GM19328 (cell line): ENCODE results near the gene SCYL2.

Source experiments
- ATAC-seq: cut with Tn5 transposase; IDR thresholded peaks from one replicate; pipeline ENCODE4 v1.9.1; 2021; ENCODE audit warnings: mild to moderate bottlenecking, moderate library complexity; ENCODE audit not compliant: unreplicated experiment

SCYL2 gene

GRCh38 chr12:100372853-100373640 lies 106.1 kb downstream of the SCYL2 start:
- ATAC-seq: no peak

DNA sequence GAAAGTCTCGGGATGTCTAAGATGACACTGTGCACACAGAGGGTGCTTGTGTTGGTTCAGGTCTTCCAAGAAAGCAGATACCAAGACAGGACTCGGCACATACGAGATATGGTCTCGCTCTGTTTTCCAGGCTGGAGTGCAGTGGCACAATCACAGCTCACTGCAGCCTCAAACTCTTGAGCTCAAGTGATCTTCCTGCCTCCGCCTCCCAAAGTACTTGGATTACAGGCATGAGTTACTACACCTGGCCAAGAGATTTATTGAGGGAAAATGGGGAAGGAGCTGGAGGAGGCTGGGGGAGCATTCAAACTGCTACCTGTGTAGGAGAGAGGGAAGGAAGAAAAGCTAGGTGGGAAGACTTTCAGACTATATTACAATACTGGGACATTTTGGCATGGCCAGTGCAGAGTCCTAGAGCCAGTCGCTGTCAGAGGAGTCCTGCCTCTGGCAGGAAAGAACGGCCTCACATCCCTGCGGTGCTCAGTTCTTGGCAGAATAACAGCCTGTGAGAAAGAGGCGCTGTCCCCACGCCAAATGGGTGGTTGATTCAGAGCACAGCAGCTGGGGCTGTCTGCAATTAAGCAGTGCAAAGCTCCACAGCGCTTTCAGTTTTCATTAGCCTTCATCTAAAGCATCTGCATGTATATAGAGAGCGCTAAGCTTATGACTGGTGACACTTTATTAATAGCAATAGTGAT lies 108.2 kb downstream of the SCYL2 start:
- no peak for ATAC-seq

DNA sequence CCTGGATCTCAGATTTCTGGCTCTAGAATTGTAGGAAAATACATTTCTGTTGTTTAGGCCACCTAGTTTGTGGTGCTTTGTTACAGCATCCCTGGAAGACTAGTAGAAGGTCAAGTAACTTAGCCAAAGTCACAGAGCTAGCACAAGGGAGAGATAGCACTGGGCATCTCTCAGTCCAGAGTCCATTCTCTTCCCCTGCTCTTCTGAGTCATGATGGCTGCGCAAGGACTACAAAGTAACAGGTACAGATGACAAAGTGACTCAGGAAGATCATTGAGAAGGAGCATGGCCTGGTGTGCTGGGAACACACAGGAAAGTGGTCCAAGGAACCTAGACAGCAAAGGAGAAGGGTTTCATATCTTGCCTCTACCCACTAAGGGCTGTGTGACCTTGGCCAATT lies 109.2 kb downstream of the SCYL2 start:
- ATAC-seq: no peak

DNA sequence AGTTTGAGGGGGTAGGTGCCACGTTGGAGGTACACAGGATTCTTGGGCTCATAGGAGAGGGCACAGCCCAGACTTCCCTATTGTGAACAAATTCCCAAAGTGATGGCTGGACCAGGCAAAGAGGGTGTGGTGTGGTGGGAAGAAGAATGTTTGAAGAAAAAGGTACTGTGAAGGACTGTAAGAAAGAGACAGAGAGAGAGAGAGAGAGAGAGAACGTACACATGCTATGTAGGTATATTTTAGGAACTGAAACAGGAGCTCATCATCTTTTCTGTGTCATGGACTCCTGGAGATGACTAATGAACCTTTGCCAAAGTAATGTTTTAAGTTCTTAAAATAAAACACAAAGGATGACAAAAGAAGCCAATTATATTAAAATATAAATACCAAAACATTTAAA lies 114.4 kb downstream of the SCYL2 start:
- ATAC-seq: no peak

DNA sequence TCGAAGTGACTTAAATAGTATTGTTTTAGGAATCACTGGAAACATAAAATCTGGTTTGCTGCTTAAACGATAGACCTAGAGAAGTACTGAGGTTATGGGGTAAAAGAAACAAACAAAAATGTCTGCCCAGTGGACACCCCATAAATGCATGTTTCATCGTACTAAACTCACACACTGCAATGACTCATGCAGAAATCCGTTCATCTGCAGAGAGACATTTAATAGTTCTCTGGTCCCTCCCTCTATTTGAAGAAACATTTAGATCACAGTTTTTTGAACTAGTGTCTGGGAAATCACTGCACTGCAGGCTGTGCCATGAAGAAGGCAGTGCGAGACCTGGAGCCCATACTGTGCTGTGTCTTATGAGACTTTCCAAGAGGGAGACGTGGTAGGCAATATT lies 115.4 kb downstream of the SCYL2 start:
- ATAC-seq: no peak

- no peak for ATAC-seq
Measured at GRCh38 chr12:100383586-100384558, 116.9 kb downstream of the SCYL2 start.

- ATAC-seq: no peak
Measured at GRCh38 chr12:100384559-100384935, 117.6 kb downstream of the SCYL2 start.

GRCh38 chr12:100388382-100388781 lies 121.4 kb downstream of the SCYL2 start:
- ATAC-seq: no peak
